SU-DHL-6 (cell line): Measurements from ENCODE around the gene MRPL17.

ENCODE experiments used
- H2AFZ ChIP-seq: fragments of 200-600 bp; sonication (generic); 2 replicates; pipeline ENCODE4 v1.6.1; 2014; ENCODE audit warnings: low read depth, mild to moderate bottlenecking, moderate library complexity, mixed read lengths, antibody characterized with exemption, low read length; ENCODE audit not compliant: severe bottlenecking
- H3F3A ChIP-seq: fragments of 200-600 bp; shearing (Covaris generic); 2 replicates; pipeline ENCODE4 v1.6.0; 2016; ENCODE audit warnings: antibody characterized with exemption, mild to moderate bottlenecking; ENCODE audit not compliant: insufficient read depth
- H3K27ac ChIP-seq: fragments of 200-600 bp; sonication (generic); 2 replicates; pipeline ENCODE4 v1.5.1; 2016; ENCODE audit warnings: low read depth, mild to moderate bottlenecking, low read length, moderate library complexity, mixed read lengths
- H3K27me3 ChIP-seq: fragments of 200-600 bp; sonication (generic), shearing (Covaris generic); 2 replicates; pipeline ENCODE4 v1.6.0; 2014; ENCODE audit warnings: mild to moderate bottlenecking, low read length
- H3K36me3 ChIP-seq: fragments of 200-600 bp; sonication (generic); 2 replicates; pipeline ENCODE4 v1.6.1; 2014; ENCODE audit warnings: mild to moderate bottlenecking, low read length, mixed read lengths
- H3K4me2 ChIP-seq: fragments of 300-600, 200-600 bp; shearing (Covaris generic), sonication (generic); 2 replicates; pipeline ENCODE4 v1.6.0; 2014; ENCODE audit warnings: low read length, low read depth, mild to moderate bottlenecking; ENCODE audit not compliant: poor library complexity, severe bottlenecking
- H3K4me3 ChIP-seq: fragments of 200-600 bp; sonication (generic); 2 replicates; pipeline ENCODE4 v1.5.1; 2014; ENCODE audit warnings: antibody characterized with exemption, low read length, mild to moderate bottlenecking, mixed read lengths; ENCODE audit not compliant: insufficient read depth, poor library complexity, severe bottlenecking
- H3K79me2 ChIP-seq: fragments of 200-600 bp; sonication (generic); 2 replicates; pipeline ENCODE4 v1.6.1; 2014; ENCODE audit warnings: mild to moderate bottlenecking, low read length, moderate library complexity; ENCODE audit not compliant: insufficient read depth
- H3K9ac ChIP-seq: fragments of 200-600 bp; sonication (generic); 2 replicates; pipeline ENCODE4 v1.7.0; 2014; ENCODE audit warnings: mild to moderate bottlenecking, low read length
- H3K9me2 ChIP-seq: fragments of 200-600 bp; sonication (generic); replicated peaks from 2 replicates; pipeline ENCODE4 v1.6.1; 2014; ENCODE audit warnings: low read length; ENCODE audit not compliant: insufficient read depth
- H3K9me3 ChIP-seq: fragments of 200-600 bp; sonication (generic); 2 replicates; pipeline ENCODE4 v1.6.1; 2014; ENCODE audit warnings: low read length, mixed read lengths; ENCODE audit not compliant: insufficient read depth
- H4K20me1 ChIP-seq: fragments of 200-600 bp; sonication (generic); 2 replicates; pipeline ENCODE4 v1.6.1; 2014; ENCODE audit warnings: low read depth, mild to moderate bottlenecking, antibody characterized with exemption, low read length, moderate library complexity, mixed read lengths
- CTCF ChIP-seq: fragments of 200-600 bp; sonication (generic); IDR thresholded peaks from one replicate; pipeline ENCODE4 v1.5.1; 2017; ENCODE audit warnings: antibody characterized with exemption, mild to moderate bottlenecking, low read length, moderate library complexity; ENCODE audit not compliant: insufficient read depth, poor library complexity, severe bottlenecking
- EZH2phosphoT487 ChIP-seq: fragments of 200-600 bp; sonication (generic), shearing (Covaris generic); conservative IDR thresholded peaks from 2 replicates; pipeline ENCODE4 v1.6.1; 2018; ENCODE audit warnings: mild to moderate bottlenecking, antibody characterized with exemption, low read length, moderate library complexity, mixed read lengths

Gene MRPL17

GRCh38 chr11:6664551-6664950 is 18.6 kb downstream of the MRPL17 start:
- Histone ChIP-seq H3K9me2 (no peaks in the 10 kb centered on the region), H3K4me2 (no peak overlapping the region), H3K4me3 (no peak overlapping the region), H2AFZ (no peak overlapping the region), H3K27ac (no peak overlapping the region), H3K9me3 (no peaks in the 10 kb centered on the region), H3K79me2 (no peaks in the 10 kb centered on the region), H4K20me1 (no peaks in the 10 kb centered on the region), H3K9ac (no peak overlapping the region), H3F3A (no peaks in the 10 kb centered on the region), H3K36me3 (no peaks in the 10 kb centered on the region), H3K27me3 (no peaks in the 10 kb centered on the region)
- no peak for TF ChIP-seq EZH2phosphoT487
- TF ChIP-seq CTCF = no peak

GRCh38 chr11:6663794-6664469 is 19.2 kb downstream of the MRPL17 start:
- H2AFZ ChIP-seq = no peak overlapping the region
- no peaks in the 10 kb centered on the region for H3K36me3 ChIP-seq
- H3K9ac ChIP-seq = no peak overlapping the region
- H3K4me2 ChIP-seq = no peak overlapping the region
- no peaks in the 10 kb centered on the region for H3F3A ChIP-seq
- H3K4me3 ChIP-seq = no peak overlapping the region
- no peaks in the 10 kb centered on the region for H3K79me2 ChIP-seq
- TF ChIP-seq CTCF (no peak), EZH2phosphoT487 (no peak)
- no peaks in the 10 kb centered on the region for H3K9me2 ChIP-seq
- H3K9me3 ChIP-seq = no peaks in the 10 kb centered on the region
- no peak overlapping the region for H3K27ac ChIP-seq
- H3K27me3 ChIP-seq = no peaks in the 10 kb centered on the region
- no peaks in the 10 kb centered on the region for H4K20me1 ChIP-seq

GRCh38 chr11:6660712-6661111 is 22.4 kb downstream of the MRPL17 start:
- no peak overlapping the region for H3K9ac ChIP-seq
- no peaks in the 10 kb centered on the region for H3F3A ChIP-seq
- no peaks in the 10 kb centered on the region for H4K20me1 ChIP-seq
- H3K9me2 ChIP-seq = no peaks in the 10 kb centered on the region
- no peaks in the 10 kb centered on the region for H3K27me3 ChIP-seq
- H3K4me3 ChIP-seq = no peak overlapping the region
- no peaks in the 10 kb centered on the region for H3K9me3 ChIP-seq
- no peak for TF ChIP-seq CTCF
- TF ChIP-seq EZH2phosphoT487 = no peak
- no peak overlapping the region for H3K4me2 ChIP-seq
- no peaks in the 10 kb centered on the region for H3K36me3 ChIP-seq
- no peaks in the 10 kb centered on the region for H3K79me2 ChIP-seq
- H3K27ac ChIP-seq = no peak overlapping the region
- H2AFZ ChIP-seq = no peak overlapping the region
